H1 (cell line): ENCODE results near the gene MTFMT. TPM values are rescaled to one million over a fixed set of nuclear protein-coding genes. Genes with fewer than 3 reads are reported as not detected.

Source experiments
- CTCF ChIA-PET: fragments of 300-600 bp; sonication (Branson Sonifier 250); formaldehyde crosslinking; loops from one replicate; lab custom pipeline; 2021; ENCODE audit not compliant: partially characterized antibody; lab: Charles Lee
- POLR2A ChIA-PET: fragments of 300-600 bp; sonication (Branson Sonifier 250); formaldehyde crosslinking; loops from one replicate; lab custom pipeline; 2021; ENCODE audit warnings: inconsistent platforms; ENCODE audit not compliant: partially characterized antibody; lab: Charles Lee
- DNase-seq, 2 experiments: peaks; one replicate each; pipeline versions ENCODE4 v3.0.0 to v3.0.0-alpha.2; 2010 to 2022; ENCODE audit warnings: low spot score in 2 of 2, low read depth in 1 of 2, mixed read lengths in 1 of 2
- FAIRE-seq: peaks from 2 replicates; lab custom pipeline; 2011; peaks lifted over from hg19 to GRCh38; lab: Jason Lieb, UNC
- H2AFZ ChIP-seq: 2 replicates; pipeline ENCODE4 v1.8.1; 2012; ENCODE audit warnings: low read length, inconsistent platforms
- H2AK5ac ChIP-seq: 2 replicates; pipeline ENCODE4 v1.6.1; 2013; ENCODE audit warnings: low read depth, low read length
- H2BK120ac ChIP-seq: replicated peaks from 2 replicates; pipeline ENCODE3; 2013; ENCODE audit warnings: low read depth, low read length, inconsistent platforms
- H2BK12ac ChIP-seq: 2 replicates; pipeline ENCODE4 v1.6.1; 2013; ENCODE audit warnings: low read depth, low read length
- H2BK15ac ChIP-seq: 2 replicates; pipeline ENCODE4 v1.6.1; 2013; ENCODE audit warnings: low read length
- H2BK20ac ChIP-seq: 2 replicates; pipeline ENCODE4 v1.6.1; 2013; ENCODE audit warnings: low read length
- H2BK5ac ChIP-seq: 2 replicates; pipeline ENCODE4 v1.6.1; 2013; ENCODE audit warnings: low read depth, low read length
- H3K14ac ChIP-seq: 2 replicates; pipeline ENCODE4 v1.6.1; 2013; ENCODE audit warnings: inconsistent platforms; ENCODE audit not compliant: insufficient read length
- H3K18ac ChIP-seq: 2 replicates; pipeline ENCODE4 v1.6.1; 2013; ENCODE audit warnings: low read length; ENCODE audit errors: extremely low read depth
- H3K23ac ChIP-seq: 2 replicates; pipeline ENCODE4 v1.6.1; 2013; ENCODE audit warnings: inconsistent platforms; ENCODE audit not compliant: insufficient read length
- H3K23me2 ChIP-seq: 2 replicates; pipeline ENCODE4 v1.6.1; 2013; ENCODE audit warnings: low read depth, low read length
- H3K27ac ChIP-seq: 2 replicates; pipeline ENCODE4 v1.6.1; 2011; ENCODE audit warnings: low read depth, low read length, inconsistent platforms
- H3K27me3 ChIP-seq, 4 experiments: replicated peaks in 1 of 4; 1 replicate in 1 of 4; 2 replicates in 3 of 4; pipeline versions ENCODE4 v1.6.1 to v1.8.1; 2011 to 2013; ENCODE audit warnings: low read length in 3 of 4, mild to moderate bottlenecking in 3 of 4, inconsistent platforms in 2 of 4, mixed read lengths in 2 of 4, moderate library complexity in 1 of 4; ENCODE audit not compliant: control insufficient read depth in 3 of 4, insufficient read depth in 3 of 4; ENCODE audit errors: extremely low read depth in 1 of 4
- H3K36me3 ChIP-seq, 4 experiments: 2 replicates each; pipeline versions ENCODE4 v1.6.1 to v1.8.1; 2011 to 2013; ENCODE audit warnings: mild to moderate bottlenecking in 4 of 4, low read length in 3 of 4, moderate library complexity in 2 of 4, control low read depth in 1 of 4, inconsistent platforms in 1 of 4; ENCODE audit not compliant: insufficient read depth in 4 of 4, control insufficient read depth in 2 of 4
- H3K4ac ChIP-seq: replicated peaks from 2 replicates; pipeline ENCODE3; 2013; ENCODE audit warnings: low read length, low read depth, mixed read lengths, inconsistent platforms; ENCODE audit not compliant: insufficient read length
- H3K4me1 ChIP-seq, 4 experiments: replicated peaks in 1 of 4; 1 replicate in 1 of 4; 2 replicates in 3 of 4; pipeline versions ENCODE4 v1.6.1 to v1.8.1; 2011 to 2013; ENCODE audit warnings: low read length in 3 of 4, inconsistent platforms in 2 of 4, mixed read lengths in 1 of 4; ENCODE audit not compliant: insufficient read depth in 4 of 4, control insufficient read depth in 3 of 4
- H3K4me2 ChIP-seq, 2 experiments: 2 replicates each; pipeline versions ENCODE4 v1.6.1 to v1.8.1; 2011 to 2013; ENCODE audit warnings: low read depth in 2 of 2, low read length in 2 of 2, control low read depth in 1 of 2, inconsistent platforms in 1 of 2, mild to moderate bottlenecking in 1 of 2; ENCODE audit not compliant: insufficient read depth in 1 of 2
- H3K4me3 ChIP-seq, 4 experiments: fragments of 200-600, 300-600 bp in 1 of 4; sonication (generic), shearing (Covaris generic), sonication (Bioruptor Twin) in 1 of 4; 2 replicates each; pipeline versions ENCODE4 v1.5.1 to v1.8.1; 2011 to 2016; ENCODE audit warnings: low read length in 4 of 4, low read depth in 3 of 4, control low read depth in 2 of 4, inconsistent platforms in 2 of 4, mild to moderate bottlenecking in 2 of 4, mixed read lengths in 1 of 4, moderate library complexity in 1 of 4; ENCODE audit not compliant: insufficient read depth in 2 of 4; ENCODE audit errors: extremely low read depth in 1 of 4
- H3K56ac ChIP-seq: replicated peaks from 2 replicates; pipeline ENCODE3; 2013; ENCODE audit warnings: low read depth, mild to moderate bottlenecking, mixed read lengths, low read length, inconsistent platforms; ENCODE audit not compliant: insufficient read length
- H3K79me1 ChIP-seq: 2 replicates; pipeline ENCODE4 v1.6.1; 2013; ENCODE audit warnings: low read depth, low read length, control low read depth
- H3K79me2 ChIP-seq, 2 experiments: 2 replicates each; pipeline versions ENCODE4 v1.6.1 to v1.8.1; 2012 to 2013; ENCODE audit warnings: low read length in 2 of 2, mild to moderate bottlenecking in 2 of 2, inconsistent platforms in 1 of 2; ENCODE audit not compliant: insufficient read depth in 2 of 2, control insufficient read depth in 1 of 2
- H3K9ac ChIP-seq, 4 experiments: replicated peaks in 1 of 4; 1 replicate in 1 of 4; 2 replicates in 3 of 4; pipeline versions ENCODE4 v1.6.1 to v1.8.1; 2011 to 2013; ENCODE audit warnings: low read depth in 3 of 4, low read length in 3 of 4, control low read depth in 2 of 4, mild to moderate bottlenecking in 2 of 4, moderate library complexity in 2 of 4, inconsistent platforms in 1 of 4; ENCODE audit errors: extremely low read depth in 1 of 4
- H3K9me3 ChIP-seq, 2 experiments: 2 replicates each; pipeline versions ENCODE4 v1.6.1 to v1.8.1; 2012 to 2013; ENCODE audit warnings: mild to moderate bottlenecking in 2 of 2, moderate library complexity in 2 of 2, control low read depth in 1 of 2, inconsistent platforms in 1 of 2, low read depth in 1 of 2, low read length in 1 of 2, mixed read lengths in 1 of 2; ENCODE audit not compliant: insufficient read depth in 2 of 2
- H4K20me1 ChIP-seq, 2 experiments: replicated peaks in 1 of 2; 2 replicates each; pipeline versions ENCODE3 to v1.8.1; 2011 to 2013; ENCODE audit warnings: inconsistent platforms in 2 of 2, low read length in 2 of 2, mild to moderate bottlenecking in 1 of 2; ENCODE audit not compliant: insufficient read depth in 2 of 2, control insufficient read depth in 1 of 2
- H4K5ac ChIP-seq: 2 replicates; pipeline ENCODE4 v1.6.1; 2013; ENCODE audit warnings: low read length, low read depth, mixed read lengths, inconsistent platforms; ENCODE audit not compliant: insufficient read length
- H4K8ac ChIP-seq: 2 replicates; pipeline ENCODE4 v1.8.0; 2013; ENCODE audit warnings: mild to moderate bottlenecking, moderate library complexity, low read length, inconsistent platforms; ENCODE audit not compliant: insufficient read depth; ENCODE audit errors: extremely low read depth
- H4K91ac ChIP-seq: replicated peaks from 2 replicates; pipeline ENCODE3; 2013; ENCODE audit warnings: low read length, mixed read lengths, inconsistent platforms; ENCODE audit not compliant: insufficient read length
- E2F6 ChIP-seq: IDR thresholded peaks from 2 replicates; pipeline ENCODE4 v1.6.1; 2012; ENCODE audit warnings: inconsistent platforms
- EP300 ChIP-seq, 2 experiments: IDR thresholded peaks; 1 replicate in 1 of 2; 2 replicates in 1 of 2; pipeline ENCODE4 v1.6.1; 2011 to 2012; ENCODE audit warnings: low read depth in 2 of 2, low read length in 2 of 2, mild to moderate bottlenecking in 2 of 2, borderline replicate concordance in 1 of 2, inconsistent platforms in 1 of 2, moderate library complexity in 1 of 2
- EZH2 ChIP-seq: fragments of 200-600 bp; sonication (generic); IDR thresholded peaks from 2 replicates; pipeline ENCODE4 v1.7.1; 2012; ENCODE audit warnings: low read depth, mild to moderate bottlenecking, moderate library complexity, low read length, inconsistent platforms; ENCODE audit not compliant: severe bottlenecking
- HDAC2 ChIP-seq, 2 experiments: fragments of 300-600 bp in 1 of 2; sonication (generic) in 1 of 2; IDR thresholded peaks; 2 replicates each; pipeline ENCODE4 v1.6.1; 2011 to 2012; ENCODE audit warnings: low read depth in 2 of 2, low read length in 2 of 2, mild to moderate bottlenecking in 2 of 2, moderate library complexity in 2 of 2, borderline replicate concordance in 1 of 2, inconsistent platforms in 1 of 2
- JUN ChIP-seq: IDR thresholded peaks from 2 replicates; pipeline ENCODE4 v1.6.1; 2011; ENCODE audit warnings: low read depth, mild to moderate bottlenecking, improper control_type of control experiment, low read length
- KDM4A ChIP-seq: IDR thresholded peaks from one replicate; pipeline ENCODE4 v1.7.1; 2012; ENCODE audit warnings: low read depth, mild to moderate bottlenecking, moderate library complexity, low read length, inconsistent platforms; ENCODE audit not compliant: severe bottlenecking
- POLR2A ChIP-seq, 2 experiments: IDR thresholded peaks; 1 replicate in 1 of 2; 2 replicates in 1 of 2; pipeline ENCODE4 v1.6.1; 2011; ENCODE audit warnings: low read depth in 2 of 2, low read length in 2 of 2, mild to moderate bottlenecking in 2 of 2; ENCODE audit errors: control extremely low read depth in 1 of 2
- RFX5 ChIP-seq: IDR thresholded peaks from 2 replicates; pipeline ENCODE4 v1.6.1; 2011; ENCODE audit warnings: low read depth, low read length, improper control_type of control experiment, borderline replicate concordance
- SUZ12 ChIP-seq: fragments of 200-600 bp; sonication (generic); IDR thresholded peaks from 2 replicates; pipeline ENCODE4 v1.6.1; 2012; ENCODE audit warnings: mild to moderate bottlenecking, inconsistent platforms, low read length, moderate library complexity, mixed read lengths
- WGBS, 2 experiments: shearing (Covaris generic) in 1 of 2; methylation state at CpG; one replicate each; pipeline versions ENCODE4 v1.1.6 to v1.1.7; 2013 to 2015; ENCODE audit warnings: low lambda C conversion rate in 2 of 2, mixed read lengths in 2 of 2, inconsistent platforms in 1 of 2, low coverage in 1 of 2, missing lambda C conversion rate in 1 of 2; ENCODE audit not compliant: insufficient replicate concordance in 2 of 2, insufficient coverage in 1 of 2, insufficient read length in 1 of 2; ENCODE audit errors: extremely low coverage in 1 of 2, missing lambda C conversion rate in 1 of 2; 5-methylcytosine and 5-hydroxymethylcytosine counted together
- polyA plus RNA-seq, 7 experiments: library from polyadenylated mRNA; depleted of rRNA in 3 of 7; stranded (reverse) in 5 of 7; unstranded in 2 of 7; fragments of >200 nt in 5 of 7; fragments of 200-250 nt in 2 of 7; gene quantifications; 1 replicate in 5 of 7; 2 replicates in 1 of 7; 4 replicates in 1 of 7; pipeline versions ENCODE4 v1.2.1 to v1.2.3, GENCODE V29; 2011 to 2013; ENCODE audit warnings: missing spikeins in 2 of 7, mixed read lengths in 2 of 7
- total RNA-seq: library from RNA; stranded (reverse); fragmentation: NEBNext Ultra II Directional; extraction: Animal tissue kit (Norgen Biotek cat#: 25700); gene quantifications from 2 replicates; pipeline ENCODE4 v1.2.1, GENCODE V29; 2021

The MTFMT gene
- total and polyA plus RNA-seq, 2 of the 8 experiments (the other 6 are each of a cell fraction or from before 2014, with no cell fraction given): 7.7 to 20.8 TPM

- Histone ChIP-seq H3K14ac (no peak within 1 kb of the TSS), H2BK5ac (peak within 1 kb of the TSS; percentile 75), H2BK120ac (no peak within 1 kb of the TSS), H3K4me2 (peak within 1 kb of the TSS; percentile 92 to 95), H3K36me3 (no peaks in the 10 kb centered on the region), H2AK5ac (0 out of 2 replicates have a peak within 1 kb of the TSS, but pooled peaks have one; percentile 45), H3K9ac (peak within 1 kb of the TSS; percentile 46 to 77 (median 66)), H3K27me3 (no peaks in the 10 kb centered on the region; a peak in 1 of 7 replicates), H4K5ac (peak within 1 kb of the TSS; percentile 37), H2BK15ac (no peak within 1 kb of the TSS), H2BK12ac (peak within 1 kb of the TSS; percentile 80; the same call in 1 of the 2 replicates), H3K18ac (peak within 1 kb of the TSS; percentile 83; the same call in 1 of the 2 replicates), H3K9me3 (no peaks in the 10 kb centered on the region), H3K27ac (peak within 1 kb of the TSS; percentile 61; the same call in 1 of the 2 replicates), H4K91ac (peak within 1 kb of the TSS; percentile 82), H4K8ac (peak within 1 kb of the TSS; percentile 88), H3K4me3 (peak within 1 kb of the TSS; percentile 81 to 98 (median 88)), H4K20me1 (no peaks in the 10 kb centered on the region), H3K56ac (peak within 1 kb of the TSS; percentile 70), H3K23ac (no peak within 1 kb of the TSS), H3K4ac (no peak within 1 kb of the TSS), H3K23me2 (peaks cover 8% of the 10 kb centered on the region), H3K4me1 (peaks cover 0 to 5% (median 1%) of the 10 kb centered on the region in 4 experiments; a peak in 4 of 7 replicates), H3K79me1 (0 out of 2 replicates have a peak, but pooled peaks cover 3% of the 10 kb centered on the region), H3K79me2 (peaks cover 0 to 13% of the 10 kb centered on the region in 2 experiments; a peak in 1 of 4 replicates), H2BK20ac (no peak within 1 kb of the TSS), H2AFZ (peak within 1 kb of the TSS; percentile 99)
- ChIA-PET CTCF (interaction anchor here (0.6 to 2.6 kb wide), 5 partner anchors 13 to 339 kb away, joined by 3 to 9 read pairs (median 3); no protein-coding TSS in a partner anchor), POLR2A (interaction anchor here (0.7 to 2.0 kb wide), 4 partner anchors 10 to 78 kb away, joined by 3 to 12 read pairs (median 5); partner anchors contain the start of gene ANKDD1A)
- 2% methylated on average over 53 of the region's 75 CpGs; no CpG with 5 or more reads in 1 of the 2 experiments for WGBS, 2 experiments
- no peak for FAIRE-seq
- DNase-seq: peak; percentile 41 to 89
- TF ChIP-seq JUN (0 out of 2 replicates have a peak, but pooled peaks have one; percentile 12), EP300 (IDR thresholded peaks at IDR 0.05; ENCODE audit: borderline replicate concordance in 1 of 2, low read depth in 2 of 2, low read length in 2 of 2) (0 out of 3 replicates have a peak, but pooled peaks of 1 of the 2 experiments have one; percentile 68), SUZ12 (peak; percentile 69; the same call in 1 of the 2 replicates), POLR2A (IDR thresholded peaks at IDR 0.05; ENCODE audit: control extremely low read depth in 1 of 2, low read depth in 2 of 2, low read length in 2 of 2) (0 out of 3 replicates have a peak, but pooled peaks of 1 of the 2 experiments have one; percentile 48), HDAC2 (IDR thresholded peaks at IDR 0.05; ENCODE audit: borderline replicate concordance in 1 of 2, low read depth in 2 of 2, low read length in 2 of 2) (peak; percentile 90 to 97; a peak in 2 of 4 replicates), RFX5 (no peak), EZH2 (no peak), E2F6 (no peak), KDM4A (no peak)
Observed at GRCh38 chr15:64989416-64990167, 39.8 kb downstream of the MTFMT start, which contains the start of gene SPG21. TSS of gene SPG21 (minus strand) at chr15:64989914. CDS start at chr15:64983569, 6,345 bp downstream.
